Stimulated activated CD8-positive, alpha-beta memory T cell treated with anti-CD3 and anti-CD28 coated beads, Interleukin-7, amount 100 ng/mL, for 4 hours (primary cell): ENCODE measurements around the gene FMOD.
A peak's percentile ranks its signal among the peaks of the same experiment; 100 is the strongest.
"Not testable (repeated sequence)": the region's sequence is repeated elsewhere in the genome, so short reads cannot be mapped to it uniquely, and the experiment has no call there.

Experiments
- DNase-seq, 2 donors: peaks; one replicate each; pipeline ENCODE4 v3.0.0-alpha.2; 2020; ENCODE audit warnings: low read depth in 2 of 2

The FMOD gene

GRCh38 chr1:203326830-203327683, 23.9 kb downstream of the FMOD start:
- peak; percentile 89 to 95 for DNase-seq

DNA sequence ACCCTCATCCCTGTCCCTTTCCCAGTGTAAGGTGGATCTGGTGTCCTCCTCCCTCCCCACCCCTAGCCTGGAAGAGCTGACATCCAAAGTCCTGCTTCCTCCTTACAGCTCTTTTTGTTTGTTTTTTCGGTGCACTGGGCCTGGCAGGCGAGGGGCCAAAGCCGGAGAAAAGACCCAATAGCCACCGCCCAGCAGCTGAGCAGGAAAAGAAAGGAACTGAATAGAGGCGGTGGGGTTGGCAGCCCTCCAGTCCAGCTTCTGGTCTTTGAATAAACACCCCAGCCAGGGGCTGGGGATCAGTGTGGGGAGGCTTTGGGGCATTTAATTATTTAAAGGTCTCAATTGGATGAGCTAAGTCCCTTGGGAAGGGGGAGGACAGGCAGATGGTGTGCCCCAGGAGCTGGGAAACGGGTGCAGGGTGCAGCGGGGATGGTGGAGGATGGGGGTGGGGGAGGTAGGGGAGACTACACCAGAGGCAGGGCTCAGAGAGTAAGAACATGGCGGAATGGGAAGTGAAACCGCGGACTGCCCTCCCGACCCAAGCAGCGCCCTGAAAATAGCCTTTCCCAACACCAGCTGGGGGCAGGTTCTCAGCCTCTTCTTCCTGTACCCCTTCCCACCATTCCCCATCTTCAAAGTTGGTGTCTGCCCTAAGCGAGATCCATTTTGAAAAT, 25.4 kb downstream of the FMOD start:
- DNase-seq = no peak

DNA sequence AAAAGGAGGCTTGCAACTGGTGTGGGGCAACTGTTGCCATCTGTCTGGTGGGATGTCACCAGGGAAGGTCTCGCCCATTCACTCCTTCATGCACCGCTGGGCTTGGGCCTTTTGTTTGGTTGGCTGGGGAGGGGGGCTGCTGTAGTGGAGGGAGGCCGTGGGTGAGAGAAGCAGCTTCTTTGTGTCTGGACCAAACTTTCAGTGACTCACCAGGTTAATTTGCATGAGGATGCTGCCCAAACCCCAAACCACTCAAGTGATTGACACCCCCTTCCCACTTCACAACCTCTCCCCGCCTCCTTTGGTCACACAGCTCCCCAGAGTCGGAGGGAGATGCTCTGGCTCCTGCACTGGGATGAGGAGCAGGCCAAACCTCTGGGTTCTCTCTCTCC, 25.9 kb downstream of the FMOD start:
- peak in 1 of 2 donors; percentile 47 for DNase-seq

DNA sequence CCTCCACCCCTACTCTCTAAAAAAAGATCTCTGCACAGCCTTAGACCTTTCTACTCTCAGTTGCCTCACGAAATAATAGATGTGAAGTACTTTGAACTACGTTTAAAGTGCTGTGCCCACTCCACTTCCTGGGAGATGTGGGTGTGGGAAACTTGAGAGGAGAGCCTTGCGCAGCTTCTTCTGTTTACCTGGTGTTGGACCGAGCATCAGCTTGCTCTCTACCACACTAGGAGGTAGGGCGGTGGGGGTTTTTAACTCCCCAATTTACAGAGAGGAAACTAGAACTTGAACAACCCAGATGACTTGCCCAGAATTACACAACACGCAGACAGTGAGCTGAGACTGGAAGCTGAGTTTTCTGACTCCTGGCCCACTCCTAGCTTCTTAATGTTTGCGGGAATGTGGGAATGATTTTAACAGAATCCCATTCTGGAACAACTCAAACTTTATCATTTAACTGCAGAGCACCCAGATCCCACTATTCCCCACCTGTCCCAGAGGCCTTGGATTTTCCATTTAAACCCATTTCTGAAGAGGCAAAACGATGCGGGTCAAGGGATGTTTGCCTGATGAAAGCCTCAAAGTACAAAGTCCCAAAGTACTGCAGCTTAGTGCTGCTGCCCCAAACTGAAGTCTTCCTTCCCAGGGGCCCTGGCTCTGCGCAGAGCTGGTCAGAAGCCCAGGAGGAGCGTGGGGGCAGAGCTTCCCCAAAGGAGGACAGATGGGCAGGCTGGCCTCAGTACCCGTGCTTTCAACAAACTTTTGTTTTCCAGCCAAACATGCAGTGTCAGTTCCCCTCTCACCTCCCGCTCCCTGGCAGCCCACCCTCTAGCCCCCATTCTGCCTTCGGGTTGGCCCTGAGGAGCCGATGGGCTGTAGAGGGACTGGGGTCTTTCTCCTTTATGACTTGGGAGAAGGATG, 26.6 kb downstream of the FMOD start:
- DNase-seq = no peak

DNA sequence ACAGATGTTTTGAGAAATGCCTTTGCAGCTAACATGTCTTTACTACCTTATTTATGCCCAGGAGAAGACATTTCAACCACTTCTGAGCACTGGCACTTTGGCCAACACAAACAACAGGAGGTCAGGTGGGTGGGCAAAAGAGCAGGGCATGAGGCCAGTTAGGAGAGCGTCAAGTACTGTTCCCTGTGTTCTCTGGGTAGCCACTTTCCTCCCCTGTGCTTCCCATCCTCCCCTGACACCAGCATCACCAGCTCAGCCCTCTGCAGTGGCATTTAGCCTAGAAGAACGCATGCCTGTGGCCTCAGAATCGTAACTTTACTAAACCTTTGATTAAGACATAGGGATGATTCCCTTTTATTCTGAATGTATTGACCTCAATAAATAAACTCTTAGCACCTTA, 27.3 kb downstream of the FMOD start:
- no peak for DNase-seq

DNA sequence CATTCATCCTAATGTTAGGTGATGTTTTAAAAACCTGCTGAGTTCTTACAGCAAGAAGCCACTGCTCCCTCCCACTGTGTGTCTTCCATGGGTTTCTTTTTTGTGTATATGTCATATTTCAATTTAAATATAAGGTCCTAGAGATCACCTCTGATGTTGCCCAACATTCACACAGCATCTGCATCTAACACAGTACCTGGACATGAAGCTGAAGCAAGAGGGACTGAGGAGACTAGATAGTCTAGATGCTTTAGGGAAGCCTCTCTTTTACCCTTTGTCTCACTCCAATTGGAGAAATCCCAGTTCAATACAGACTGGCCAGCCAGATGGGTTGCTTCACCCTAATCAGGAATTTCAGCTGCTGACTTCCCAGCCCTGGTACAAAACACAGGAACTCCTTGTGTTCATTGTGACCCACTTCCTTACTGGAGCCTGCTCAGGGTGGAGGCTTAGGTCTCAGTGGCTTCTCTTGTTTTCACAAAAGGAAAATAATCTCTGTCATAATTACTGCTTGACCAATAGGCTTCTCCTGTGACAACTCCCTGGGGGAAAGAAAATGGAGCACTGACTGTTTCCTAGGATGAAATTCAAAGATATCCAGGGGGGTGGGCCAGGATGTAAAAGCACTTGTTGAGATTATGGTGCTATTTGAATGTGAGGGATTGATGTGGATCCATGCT, 28.3 kb downstream of the FMOD start:
- DNase-seq = no peak

GRCh38 chr1:203321273-203322052, 29.5 kb downstream of the FMOD start:
- no peak for DNase-seq

GRCh38 chr1:203320591-203321272, 30.2 kb downstream of the FMOD start:
- peak in 1 of 2 donors; percentile 49 for DNase-seq

DNA sequence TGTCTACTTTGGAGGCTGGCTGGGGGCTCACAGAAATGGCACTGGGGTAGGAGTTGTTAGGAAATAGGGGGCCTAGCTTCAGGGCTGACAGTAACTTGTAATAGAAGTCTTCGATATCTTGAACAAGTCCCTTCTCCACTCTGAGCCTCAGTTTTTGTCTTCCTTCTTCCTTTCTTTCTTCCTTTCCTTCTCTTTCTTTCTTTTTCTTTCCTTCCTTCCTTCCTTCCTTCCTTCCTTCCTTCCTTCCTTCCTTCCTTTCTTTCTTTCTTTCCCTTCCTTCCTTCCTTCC, 32.7 kb downstream of the FMOD start:
- DNase-seq = no peak

DNA sequence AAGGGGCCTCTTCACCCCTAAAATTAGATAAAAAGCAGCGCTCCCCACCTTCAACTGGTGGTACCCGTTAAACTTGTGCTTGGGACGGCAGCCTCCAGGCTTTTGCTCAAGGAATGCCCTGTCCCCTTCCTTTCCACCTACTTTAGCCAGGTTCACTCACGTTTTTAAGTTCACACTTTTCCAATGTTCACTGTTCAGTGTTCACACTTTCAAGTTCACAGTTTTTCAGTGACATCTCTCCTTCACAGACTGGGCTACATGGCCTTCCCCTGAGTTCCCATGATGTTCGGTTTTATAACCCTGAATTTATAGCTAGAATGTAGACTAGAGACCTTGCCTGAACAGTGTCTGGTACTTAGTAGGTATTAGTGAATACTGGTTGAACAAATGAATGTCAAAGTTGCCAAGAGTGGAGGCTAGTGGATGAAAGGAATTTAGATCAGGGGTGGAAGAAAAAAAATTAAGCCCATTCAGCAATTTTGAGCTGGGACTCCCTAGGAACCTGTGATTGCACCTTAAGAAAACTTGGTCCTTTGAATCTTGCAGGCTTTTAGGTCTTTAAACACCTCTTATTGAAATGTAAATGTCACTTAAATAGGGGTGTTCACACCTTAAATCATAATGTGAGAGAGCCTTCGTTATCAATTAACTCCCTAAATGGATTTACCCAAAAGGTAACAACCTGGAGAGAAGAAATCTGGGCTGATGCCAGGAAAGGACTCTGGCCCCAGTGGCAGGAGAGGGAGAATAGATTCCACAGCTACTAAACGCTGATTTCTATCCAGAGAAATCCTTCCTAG, 33.3 kb downstream of the FMOD start:
- no peak for DNase-seq

DNA sequence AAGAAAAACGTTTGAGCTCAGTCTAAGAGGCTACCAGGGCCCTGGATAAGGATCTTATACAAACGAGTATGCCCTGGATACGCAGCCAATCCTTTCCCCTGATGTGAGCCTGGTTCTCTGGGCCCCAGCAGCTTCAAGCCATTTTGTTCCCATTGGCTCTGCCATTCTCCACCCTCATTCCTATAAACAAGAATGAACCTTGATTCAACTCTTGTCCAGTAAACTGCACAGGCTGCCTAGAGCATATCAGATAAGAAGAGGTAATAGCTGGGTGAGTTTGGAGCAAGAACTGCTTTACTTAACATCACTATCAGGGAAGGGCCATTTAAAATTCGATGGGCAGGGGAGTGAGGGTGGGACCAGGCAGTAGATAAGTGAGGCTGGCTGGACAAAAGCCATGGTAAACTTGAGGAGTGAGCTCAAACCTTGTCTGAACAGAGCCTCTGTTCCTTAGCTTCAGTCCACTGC, 34.3 kb downstream of the FMOD start:
- no peak for DNase-seq

DNA sequence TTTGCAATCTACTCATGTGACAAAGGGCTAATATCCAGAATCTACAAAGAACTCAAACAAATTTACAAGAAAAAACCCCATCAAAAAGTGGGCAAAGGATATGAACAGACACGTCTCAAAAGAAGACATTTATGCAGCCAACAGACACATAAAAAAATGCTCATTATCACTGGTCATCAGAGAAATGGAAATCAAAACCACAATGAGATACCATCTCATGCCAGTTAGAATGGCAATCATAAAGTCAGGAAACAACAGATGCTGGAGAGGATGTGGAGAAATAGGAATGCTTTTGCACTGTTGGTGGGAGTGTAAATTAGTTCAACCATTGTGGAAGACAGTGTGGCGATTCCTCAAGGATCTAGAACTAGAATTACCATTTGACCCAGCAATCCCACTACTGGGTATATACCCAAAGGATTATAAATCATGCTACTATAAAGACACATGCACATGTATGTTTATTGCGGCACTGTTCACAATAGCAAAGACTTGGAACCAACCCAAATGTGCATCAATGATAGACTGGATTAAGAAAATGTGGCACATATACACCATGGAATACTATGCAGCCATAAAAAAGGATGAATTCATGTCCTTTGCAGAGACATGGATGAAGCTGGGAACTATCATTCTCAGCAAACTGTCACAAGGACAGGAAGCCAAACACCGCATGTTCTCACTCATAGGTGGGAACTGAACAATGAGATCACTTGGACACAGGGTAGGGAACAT, 36.7 kb downstream of the FMOD start:
- not testable (repeated sequence) for DNase-seq

DNA sequence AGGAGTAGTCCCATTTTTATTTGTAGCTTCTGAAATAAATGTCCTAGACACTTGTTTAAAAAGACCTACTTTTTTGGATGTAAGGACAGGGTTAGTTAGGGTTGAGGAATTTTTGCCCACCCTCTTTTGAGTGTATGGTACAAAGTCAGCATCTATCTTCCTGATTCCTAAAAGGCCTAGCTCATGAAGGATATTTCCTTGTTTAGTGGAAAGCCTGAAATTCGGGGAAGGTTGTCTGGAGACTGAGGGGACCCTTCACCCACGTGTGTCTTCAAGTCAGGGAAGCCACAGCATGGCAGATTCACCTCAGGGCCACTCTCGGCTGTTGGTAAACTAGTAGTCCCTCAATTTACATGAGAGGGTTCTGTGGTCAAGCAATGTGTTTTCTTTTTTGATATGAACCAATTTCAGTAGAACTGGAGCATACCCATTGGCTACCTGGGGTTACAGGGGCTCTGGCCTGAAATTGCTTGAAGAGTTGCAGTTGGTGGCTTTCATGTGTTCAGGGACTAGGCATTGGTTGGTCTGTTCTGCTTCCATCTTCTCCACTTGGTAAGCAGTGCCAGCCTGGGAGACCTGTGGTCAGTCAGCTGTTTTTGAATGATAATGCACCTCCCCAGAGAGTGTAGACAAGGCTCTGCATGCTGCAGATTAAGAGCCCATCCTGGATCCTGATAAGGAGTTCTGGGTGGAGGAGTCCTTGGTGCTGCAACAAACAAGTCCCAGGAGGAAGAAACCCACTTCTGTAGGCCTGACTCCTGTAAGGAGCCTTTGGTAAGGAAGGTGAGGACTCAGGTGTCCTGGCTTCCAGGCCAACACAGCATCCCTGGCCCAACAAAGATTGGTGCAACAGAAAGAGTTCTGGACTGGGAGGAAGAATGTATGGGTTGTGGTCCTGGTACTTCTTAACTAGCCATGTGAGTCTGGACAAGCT, 39.3 kb downstream of the FMOD start:
- no peak for DNase-seq

GRCh38 chr1:203308923-203309331, 42.0 kb downstream of the FMOD start:
- no peak for DNase-seq

GRCh38 chr1:203308328-203308922, 42.5 kb downstream of the FMOD start:
- DNase-seq = no peak

DNA sequence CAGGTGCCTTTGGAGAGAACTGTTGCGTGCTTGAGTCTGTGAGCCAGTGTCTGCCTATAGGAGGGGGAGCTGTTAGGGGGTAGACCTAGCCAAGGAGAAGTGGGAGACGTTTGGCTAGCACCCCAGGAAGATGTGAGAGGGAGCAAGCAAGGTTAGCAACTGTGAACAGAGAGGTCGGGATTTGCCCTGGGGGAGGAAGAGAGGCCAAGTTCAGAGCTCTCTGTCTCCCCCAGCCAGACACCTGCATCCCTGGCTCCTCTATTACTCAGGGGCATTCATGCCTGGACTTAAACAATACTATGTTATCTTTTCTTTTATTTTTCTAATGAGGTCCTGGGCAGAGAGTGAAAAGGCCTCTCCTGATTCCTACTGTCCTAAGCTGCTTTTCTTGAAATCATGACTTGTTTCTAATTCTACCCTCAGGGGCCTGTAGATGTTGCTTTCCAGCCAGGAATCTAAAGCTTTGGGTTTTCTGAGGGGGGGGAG, 43.2 kb downstream of the FMOD start:
- no peak for DNase-seq

GRCh38 chr1:203306965-203307541, 43.9 kb downstream of the FMOD start:
- DNase-seq = peak in 1 of 2 donors; percentile 53
